ENCODE results near the gene KRTAP6-3.

KRTAP6-3 gene

DNA sequence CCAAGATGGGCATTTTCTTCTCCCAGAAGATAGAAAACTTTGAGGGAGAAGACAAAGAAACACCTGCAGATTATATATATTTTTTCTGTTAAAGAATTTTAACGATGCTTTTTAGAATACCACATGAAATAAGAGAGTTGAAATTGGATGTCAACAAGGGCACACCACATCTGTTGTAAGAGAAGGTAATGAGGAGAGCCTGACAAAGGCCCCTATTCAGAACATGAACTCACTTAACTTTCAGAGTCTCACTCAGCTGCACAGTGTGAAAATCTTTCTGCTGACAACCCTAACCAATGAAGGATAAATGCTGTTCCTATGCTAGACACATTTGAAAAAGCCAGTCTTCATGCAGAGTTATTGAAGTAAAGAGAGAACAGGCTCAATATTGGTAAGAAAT, 9.4 kb upstream of the KRTAP6-3 start:
- Histone ChIP-seq H3K9me3 (ENCODE audit: control insufficient read depth, insufficient read depth, low read length) (no peaks in the 10 kb centered on the region), H3K4me3 (ENCODE audit: low read depth, low read length) (no peak overlapping the region), H3K4me1 (ENCODE audit: control insufficient read depth, insufficient read depth, low read length) (no peaks in the 10 kb centered on the region), H3K9ac (ENCODE audit: low read depth, low read length) (no peak overlapping the region), H3K27me3 (ENCODE audit: control insufficient read depth, insufficient read depth, low read length) (no peaks in the 10 kb centered on the region), H3K27ac (ENCODE audit: low read depth, low read length) (no peak overlapping the region), H3K36me3 (ENCODE audit: control insufficient read depth, insufficient read depth, low read length) (no peaks in the 10 kb centered on the region)

- H3K9me3 ChIP-seq (ENCODE audit: control insufficient read depth, insufficient read depth, low read length), result no peaks in the 10 kb centered on the region
- H3K36me3 ChIP-seq (ENCODE audit: control insufficient read depth, insufficient read depth, low read length), result no peaks in the 10 kb centered on the region
- H3K4me1 ChIP-seq (ENCODE audit: control insufficient read depth, insufficient read depth, low read length), result no peaks in the 10 kb centered on the region
- H3K9ac ChIP-seq (ENCODE audit: low read depth, low read length), result no peak within 1 kb of the TSS
- H3K27ac ChIP-seq (ENCODE audit: low read depth, low read length), result no peak within 1 kb of the TSS
- no peaks in the 10 kb centered on the region for H3K27me3 ChIP-seq (ENCODE audit: control insufficient read depth, insufficient read depth, low read length)
- H3K4me3 ChIP-seq (ENCODE audit: low read depth, low read length), result no peak within 1 kb of the TSS
Measured at GRCh38 chr21:30590297-30590696, 1.9 kb upstream of the KRTAP6-3 start, which contains the start of gene KRTAP22-2. TSS of gene KRTAP22-2 (minus strand) at chr21:30590397.

- Histone ChIP-seq H3K9me3 (ENCODE audit: control insufficient read depth, insufficient read depth, low read length) (no peaks in the 10 kb centered on the region; the same call in 1 of the 2 replicates), H3K4me1 (ENCODE audit: control insufficient read depth, insufficient read depth, low read length) (no peaks in the 10 kb centered on the region), H3K27me3 (ENCODE audit: control insufficient read depth, insufficient read depth, low read length) (no peaks in the 10 kb centered on the region), H3K9ac (ENCODE audit: low read depth, low read length) (no peak within 1 kb of the TSS), H3K27ac (ENCODE audit: low read depth, low read length) (no peak within 1 kb of the TSS), H3K36me3 (ENCODE audit: control insufficient read depth, insufficient read depth, low read length) (no peaks in the 10 kb centered on the region), H3K4me3 (ENCODE audit: low read depth, low read length) (no peak within 1 kb of the TSS)
Measured at GRCh38 chr21:30598802-30599201, 6.6 kb downstream of the KRTAP6-3 start, which contains the start of gene KRTAP6-2. TSS of gene KRTAP6-2 (minus strand) at chr21:30598902. CDS start at chr21:30598874, 28 bp downstream.

DNA sequence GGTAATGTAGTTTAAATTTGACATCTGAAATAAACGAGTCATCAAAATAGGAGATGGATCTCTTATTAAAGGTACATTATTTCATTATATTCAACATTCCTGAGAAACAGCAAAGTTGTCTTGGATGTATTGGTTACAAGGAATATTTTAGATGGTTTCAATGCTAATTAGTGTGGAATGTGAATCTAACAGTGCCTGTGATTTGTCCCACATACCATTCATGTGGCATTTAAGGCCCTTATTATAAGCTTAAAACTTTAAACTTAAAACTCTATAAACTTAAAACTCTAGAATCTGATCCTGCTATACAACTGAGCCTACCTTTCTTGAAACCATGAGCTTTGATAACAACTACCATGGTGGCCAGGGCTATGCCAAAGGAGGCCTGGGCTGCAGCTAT, 8.5 kb downstream of the KRTAP6-3 start, which contains the start of gene KRTAP22-1:
Gene KRTAP22-1 (plus strand): TSS at position 301 of the 400 bp plus-strand sequence.
- H3K4me1 ChIP-seq (ENCODE audit: control insufficient read depth, insufficient read depth, low read length), result no peaks in the 10 kb centered on the region
- no peaks in the 10 kb centered on the region for H3K27me3 ChIP-seq (ENCODE audit: control insufficient read depth, insufficient read depth, low read length)
- H3K27ac ChIP-seq (ENCODE audit: low read depth, low read length), result no peak within 1 kb of the TSS
- H3K9me3 ChIP-seq (ENCODE audit: control insufficient read depth, insufficient read depth, low read length), result no peaks in the 10 kb centered on the region; the same call in 1 of the 2 replicates
- H3K4me3 ChIP-seq (ENCODE audit: low read depth, low read length), result no peak within 1 kb of the TSS
- no peak within 1 kb of the TSS for H3K9ac ChIP-seq (ENCODE audit: low read depth, low read length)
- no peaks in the 10 kb centered on the region for H3K36me3 ChIP-seq (ENCODE audit: control insufficient read depth, insufficient read depth, low read length)

GRCh38 chr21:30605968-30606367, 13.7 kb downstream of the KRTAP6-3 start:
- H3K4me3 ChIP-seq (ENCODE audit: low read depth, low read length), result no peak overlapping the region
- 0 out of 2 replicates have a peak, but pooled peaks cover under 1% of the 10 kb centered on the region for H3K9me3 ChIP-seq (ENCODE audit: control insufficient read depth, insufficient read depth, low read length)
- no peaks in the 10 kb centered on the region for H3K27me3 ChIP-seq (ENCODE audit: control insufficient read depth, insufficient read depth, low read length)
- no peak overlapping the region for H3K27ac ChIP-seq (ENCODE audit: low read depth, low read length)
- no peaks in the 10 kb centered on the region for H3K36me3 ChIP-seq (ENCODE audit: control insufficient read depth, insufficient read depth, low read length)
- no peak overlapping the region for H3K9ac ChIP-seq (ENCODE audit: low read depth, low read length)
- no peaks in the 10 kb centered on the region for H3K4me1 ChIP-seq (ENCODE audit: control insufficient read depth, insufficient read depth, low read length)

GRCh38 chr21:30612132-30612531, 19.9 kb downstream of the KRTAP6-3 start:
- H3K9me3 ChIP-seq (ENCODE audit: control insufficient read depth, insufficient read depth, low read length), result peaks cover 7% of the 10 kb centered on the region; the same call in 1 of the 2 replicates

DNA sequence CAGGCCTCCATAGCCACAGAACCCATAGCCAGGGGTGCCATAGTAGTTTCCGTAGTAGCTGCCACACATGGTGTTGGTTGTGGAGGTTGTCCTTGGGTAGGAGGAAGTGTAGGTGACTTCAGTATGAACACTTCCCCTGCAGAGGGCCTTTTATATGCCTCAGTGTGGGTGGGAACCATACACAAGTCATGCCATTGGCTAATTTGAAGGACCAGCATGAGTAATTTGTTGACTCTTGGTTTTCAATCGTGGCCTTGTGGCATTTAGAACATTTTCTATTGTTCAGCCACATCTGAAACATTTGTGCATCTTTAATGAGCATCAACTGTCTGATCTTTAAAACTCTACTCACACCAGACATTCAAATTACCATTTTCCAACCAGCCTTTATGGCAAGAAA, 21.6 kb downstream of the KRTAP6-3 start, which contains the start of gene KRTAP6-1:
Gene KRTAP6-1 (minus strand): TSS at position 95 of the 400 bp plus-strand sequence. CDS start 26 bp downstream, at position 69.
- H3K36me3 ChIP-seq (ENCODE audit: control insufficient read depth, insufficient read depth, low read length), result no peaks in the 10 kb centered on the region
- peaks cover 7% of the 10 kb centered on the region; the same call in 1 of the 2 replicates for H3K9me3 ChIP-seq (ENCODE audit: control insufficient read depth, insufficient read depth, low read length)
- H3K27ac ChIP-seq (ENCODE audit: low read depth, low read length), result no peak within 1 kb of the TSS
- H3K4me1 ChIP-seq (ENCODE audit: control insufficient read depth, insufficient read depth, low read length), result no peaks in the 10 kb centered on the region
- no peaks in the 10 kb centered on the region for H3K27me3 ChIP-seq (ENCODE audit: control insufficient read depth, insufficient read depth, low read length)
- H3K9ac ChIP-seq (ENCODE audit: low read depth, low read length), result no peak within 1 kb of the TSS
- H3K4me3 ChIP-seq (ENCODE audit: low read depth, low read length), result no peak within 1 kb of the TSS

More at GRCh38 chr21:30612132-30612531, 19.9 kb downstream of the KRTAP6-3 start:
- no peak overlapping the region for H3K27ac ChIP-seq (ENCODE audit: low read depth, low read length)
- no peak overlapping the region for H3K9ac ChIP-seq (ENCODE audit: low read depth, low read length)
- no peaks in the 10 kb centered on the region for H3K36me3 ChIP-seq (ENCODE audit: control insufficient read depth, insufficient read depth, low read length)
- no peak overlapping the region for H3K4me3 ChIP-seq (ENCODE audit: low read depth, low read length)
- no peaks in the 10 kb centered on the region for H3K4me1 ChIP-seq (ENCODE audit: control insufficient read depth, insufficient read depth, low read length)
- H3K27me3 ChIP-seq (ENCODE audit: control insufficient read depth, insufficient read depth, low read length), result no peaks in the 10 kb centered on the region

GRCh38 chr21:30615199-30615598, 23.0 kb downstream of the KRTAP6-3 start:
- Histone ChIP-seq H3K27ac (ENCODE audit: low read depth, low read length) (no peak overlapping the region), H3K4me3 (ENCODE audit: low read depth, low read length) (no peak overlapping the region), H3K4me1 (ENCODE audit: control insufficient read depth, insufficient read depth, low read length) (no peaks in the 10 kb centered on the region), H3K9ac (ENCODE audit: low read depth, low read length) (no peak overlapping the region), H3K9me3 (ENCODE audit: control insufficient read depth, insufficient read depth, low read length) (peaks cover 7% of the 10 kb centered on the region; the same call in 1 of the 2 replicates), H3K36me3 (ENCODE audit: control insufficient read depth, insufficient read depth, low read length) (no peaks in the 10 kb centered on the region), H3K27me3 (ENCODE audit: control insufficient read depth, insufficient read depth, low read length) (no peaks in the 10 kb centered on the region)

DNA sequence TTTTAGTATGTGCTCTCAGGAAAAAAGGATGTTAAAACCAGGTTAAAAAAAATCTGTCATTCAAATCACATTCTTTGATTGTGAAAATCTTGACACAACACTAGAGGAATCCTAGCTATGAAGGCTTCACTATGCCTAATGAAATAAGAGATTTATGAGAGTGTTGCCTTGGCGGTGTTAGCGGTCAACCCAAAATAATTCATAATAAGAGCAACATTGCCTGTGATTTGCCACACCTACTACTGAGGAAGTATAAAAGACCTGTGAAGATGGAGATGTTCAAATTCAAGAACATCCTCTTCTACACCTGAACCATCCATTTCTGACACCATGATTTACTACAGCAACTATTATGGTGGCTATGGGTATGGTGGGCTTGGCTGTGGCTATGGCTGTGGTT, 23.9 kb downstream of the KRTAP6-3 start, which contains the start of gene KRTAP20-1:
Gene KRTAP20-1 (plus strand): TSS at position 301 of the 400 bp plus-strand sequence. CDS start 30 bp downstream, at position 331.
- Histone ChIP-seq H3K36me3 (ENCODE audit: control insufficient read depth, insufficient read depth, low read length) (no peaks in the 10 kb centered on the region), H3K27me3 (ENCODE audit: control insufficient read depth, insufficient read depth, low read length) (no peaks in the 10 kb centered on the region), H3K27ac (ENCODE audit: low read depth, low read length) (no peak within 1 kb of the TSS), H3K9me3 (ENCODE audit: control insufficient read depth, insufficient read depth, low read length) (peaks cover 9% of the 10 kb centered on the region; the same call in 1 of the 2 replicates), H3K4me3 (ENCODE audit: low read depth, low read length) (no peak within 1 kb of the TSS), H3K4me1 (ENCODE audit: control insufficient read depth, insufficient read depth, low read length) (no peaks in the 10 kb centered on the region), H3K9ac (ENCODE audit: low read depth, low read length) (no peak within 1 kb of the TSS)

DNA sequence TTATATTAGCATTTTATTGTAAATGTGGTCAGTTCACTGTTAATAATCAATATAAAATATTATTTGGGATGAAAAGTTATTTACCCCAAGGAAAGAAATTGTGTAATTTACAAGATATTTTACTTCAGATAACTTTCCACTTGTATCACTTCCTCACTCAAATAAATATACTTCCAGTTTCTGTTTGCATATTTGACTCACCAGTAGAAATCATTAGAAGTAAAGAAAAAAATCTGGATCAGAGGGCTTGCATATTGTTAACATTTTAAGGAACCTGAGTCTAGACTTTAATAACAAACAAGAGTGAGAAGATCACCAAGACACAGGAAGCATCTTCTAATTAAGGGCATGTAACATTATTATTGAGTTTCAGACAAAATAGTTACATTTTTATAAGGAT, 27.8 kb downstream of the KRTAP6-3 start:
- Histone ChIP-seq H3K9ac (ENCODE audit: low read depth, low read length) (no peak overlapping the region), H3K36me3 (ENCODE audit: control insufficient read depth, insufficient read depth, low read length) (no peaks in the 10 kb centered on the region), H3K4me3 (ENCODE audit: low read depth, low read length) (no peak overlapping the region), H3K27ac (ENCODE audit: low read depth, low read length) (no peak overlapping the region), H3K9me3 (ENCODE audit: control insufficient read depth, insufficient read depth, low read length) (peaks cover 16% of the 10 kb centered on the region), H3K4me1 (ENCODE audit: control insufficient read depth, insufficient read depth, low read length) (no peaks in the 10 kb centered on the region), H3K27me3 (ENCODE audit: control insufficient read depth, insufficient read depth, low read length) (no peaks in the 10 kb centered on the region)

- no peak within 1 kb of the TSS for H3K4me3 ChIP-seq (ENCODE audit: low read depth, low read length)
- H3K27me3 ChIP-seq (ENCODE audit: control insufficient read depth, insufficient read depth, low read length), result no peaks in the 10 kb centered on the region
- no peak within 1 kb of the TSS for H3K9ac ChIP-seq (ENCODE audit: low read depth, low read length)
- H3K36me3 ChIP-seq (ENCODE audit: control insufficient read depth, insufficient read depth, low read length), result no peaks in the 10 kb centered on the region
- H3K27ac ChIP-seq (ENCODE audit: low read depth, low read length), result no peak within 1 kb of the TSS
- no peaks in the 10 kb centered on the region for H3K4me1 ChIP-seq (ENCODE audit: control insufficient read depth, insufficient read depth, low read length)
- H3K9me3 ChIP-seq (ENCODE audit: control insufficient read depth, insufficient read depth, low read length), result peaks cover 19% of the 10 kb centered on the region
Measured at GRCh38 chr21:30620522-30620921, 28.3 kb downstream of the KRTAP6-3 start, which contains the start of gene KRTAP20-4. TSS of gene KRTAP20-4 (plus strand) at chr21:30620627.

Data from HUES48 (cell line).